A549 treated with ZK216348 at 1 μM for 4 hours (cell line): ENCODE data around the gene ARHGAP25. TPM values are rescaled to one million over a fixed set of nuclear protein-coding genes. Genes with fewer than 3 reads are reported as not detected.

Source experiments
- total RNA-seq: library from RNA; stranded (reverse); fragments of 200-300 nt; extraction: Qiagen RNA extraction; gene quantifications from 5 replicates; pipeline ENCODE4 v1.2.3, GENCODE V29; 2022; ENCODE audit warnings: low read depth

ARHGAP25 gene, protein sequence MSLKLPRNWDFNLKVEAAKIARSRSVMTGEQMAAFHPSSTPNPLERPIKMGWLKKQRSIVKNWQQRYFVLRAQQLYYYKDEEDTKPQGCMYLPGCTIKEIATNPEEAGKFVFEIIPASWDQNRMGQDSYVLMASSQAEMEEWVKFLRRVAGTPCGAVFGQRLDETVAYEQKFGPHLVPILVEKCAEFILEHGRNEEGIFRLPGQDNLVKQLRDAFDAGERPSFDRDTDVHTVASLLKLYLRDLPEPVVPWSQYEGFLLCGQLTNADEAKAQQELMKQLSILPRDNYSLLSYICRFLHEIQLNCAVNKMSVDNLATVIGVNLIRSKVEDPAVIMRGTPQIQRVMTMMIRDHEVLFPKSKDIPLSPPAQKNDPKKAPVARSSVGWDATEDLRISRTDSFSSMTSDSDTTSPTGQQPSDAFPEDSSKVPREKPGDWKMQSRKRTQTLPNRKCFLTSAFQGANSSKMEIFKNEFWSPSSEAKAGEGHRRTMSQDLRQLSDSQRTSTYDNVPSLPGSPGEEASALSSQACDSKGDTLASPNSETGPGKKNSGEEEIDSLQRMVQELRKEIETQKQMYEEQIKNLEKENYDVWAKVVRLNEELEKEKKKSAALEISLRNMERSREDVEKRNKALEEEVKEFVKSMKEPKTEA
- total RNA-seq = 0.14 to 0.39 TPM (median 0.29 TPM) in 4 of 5 replicates, not detected in the other

DNA sequence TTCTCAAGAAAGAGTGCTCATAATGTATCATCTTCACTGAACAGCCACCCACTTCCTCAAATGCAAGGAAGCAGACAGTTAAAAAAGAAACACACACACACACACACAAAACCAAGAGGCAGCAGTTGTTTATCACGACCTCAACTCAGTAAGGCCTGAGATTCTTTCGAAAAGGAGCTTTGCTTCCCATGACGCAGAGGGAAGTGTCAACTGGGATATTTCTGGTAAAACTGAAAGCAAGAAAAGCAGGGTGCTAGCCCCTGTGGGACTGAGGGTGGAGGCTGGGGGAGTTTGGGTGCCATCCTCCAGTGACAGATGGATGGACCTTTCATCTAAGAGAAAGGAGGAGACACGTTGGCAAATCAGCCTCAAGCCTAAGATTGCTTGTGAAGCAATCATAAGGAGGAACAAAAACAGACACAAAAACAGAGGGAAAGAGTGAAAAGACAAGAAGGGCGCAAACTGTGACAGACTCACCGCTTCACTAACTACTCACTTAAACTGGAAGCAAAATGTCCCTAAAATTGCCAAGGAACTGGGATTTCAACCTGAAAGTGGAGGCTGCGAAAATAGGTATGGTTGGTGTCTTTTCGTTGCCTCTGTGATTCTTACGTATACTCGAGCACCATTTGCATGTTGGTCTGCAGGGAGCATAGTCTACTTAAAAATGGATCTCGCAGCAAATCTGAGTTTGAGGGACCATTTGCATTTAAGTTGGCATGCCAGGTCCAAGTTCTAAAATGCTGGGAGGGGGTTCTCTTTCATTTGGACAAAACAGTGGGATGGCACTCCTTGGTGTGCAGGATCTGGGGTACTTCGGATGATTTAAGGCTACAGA, at the start of gene ARHGAP25:
Gene ARHGAP25 (plus strand): TSS at position 124 of the 838 bp plus-strand sequence. CDS start 389 bp downstream, at position 513.

DNA sequence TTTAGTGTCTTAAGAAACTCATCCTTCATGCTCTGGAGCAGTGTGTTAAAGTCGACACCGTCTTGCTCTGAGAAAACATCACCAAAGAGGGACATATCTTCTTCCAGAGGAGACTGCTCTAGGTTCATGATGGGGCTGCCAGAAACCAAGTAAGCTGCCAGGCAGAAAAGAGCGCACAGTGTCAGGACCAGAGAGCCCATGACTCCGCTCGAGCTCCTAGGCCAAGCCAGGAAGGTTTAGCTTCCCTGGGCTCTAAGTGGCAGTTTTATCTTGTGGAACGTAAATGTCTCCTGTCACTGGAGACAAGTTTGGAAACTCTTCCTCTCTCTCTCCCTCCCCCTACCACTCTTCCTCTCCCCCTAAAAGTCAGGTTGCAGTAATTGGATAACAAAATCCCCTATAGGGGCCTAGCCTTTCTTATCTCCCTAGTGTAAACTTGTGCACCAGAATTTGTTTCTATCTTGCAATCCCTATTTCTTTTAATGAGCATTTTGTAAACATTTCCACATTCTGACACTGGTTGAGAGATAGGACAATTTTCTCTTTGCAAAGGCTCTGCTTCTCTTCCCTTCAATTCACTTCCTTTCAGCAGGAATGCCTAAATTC, 136.7 kb downstream of the ARHGAP25 start, which contains the start of gene BMP10:
Gene BMP10 (minus strand): TSS at position 239 of the 606 bp plus-strand sequence. CDS start 39 bp downstream, at position 200.

Other genes starting within 250 kb of the ARHGAP25 start
- gene PROKR1, start 91.2 kb upstream of the ARHGAP25 start, total RNA-seq = not detected in 5 replicates
- not detected in 5 replicates for gene BMP10, start 136.6 kb downstream of the ARHGAP25 start, total RNA-seq
- gene GKN2, start 218.1 kb downstream of the ARHGAP25 start, total RNA-seq = 2.7 to 6.0 TPM (median 3.7 TPM) in 5 replicates
- gene GKN1, start 239.8 kb downstream of the ARHGAP25 start, total RNA-seq = 0.32 to 1.1 TPM (median 0.74 TPM) in 5 replicates